HG02981 (cell line): ENCODE measurements around the gene HAT1.
"Not testable (repeated sequence)": the region's sequence is repeated elsewhere in the genome, so short reads cannot be mapped to it uniquely, and the experiment has no call there.

Experiments used
- ATAC-seq: cut with Tn5 transposase; IDR thresholded peaks from one replicate; pipeline ENCODE4 v1.9.1; 2021; ENCODE audit warnings: mild to moderate bottlenecking, moderate library complexity; ENCODE audit not compliant: unreplicated experiment

HAT1 gene

GRCh38 chr2:171922230-171923022 lies at the start of gene HAT1:
Gene HAT1, plus strand, starts transcription at chr2:171922461. Its CDS starts 40 bp downstream, at chr2:171922501.
- ATAC-seq: peak; percentile 98

GRCh38 chr2:171874517-171874916 lies 47.7 kb upstream of the HAT1 start:
- no peak for ATAC-seq

- ATAC-seq: no peak
These were observed 47.3 kb upstream of the HAT1 start for GRCh38 chr2:171874963-171875362.

- no peak for ATAC-seq
These were observed 43.7 kb upstream of the HAT1 start for GRCh38 chr2:171878481-171878993.

GRCh38 chr2:171879865-171880264 lies 42.4 kb upstream of the HAT1 start:
- ATAC-seq: no peak

- ATAC-seq: no peak
These were observed 41.5 kb upstream of the HAT1 start for GRCh38 chr2:171880774-171881173.

- ATAC-seq: no peak
These were observed 40.0 kb upstream of the HAT1 start for GRCh38 chr2:171882089-171882769.

- ATAC-seq: no peak
These were observed 38.9 kb upstream of the HAT1 start for GRCh38 chr2:171883275-171883893.

GRCh38 chr2:171889333-171889732 lies 32.9 kb upstream of the HAT1 start:
- ATAC-seq: no peak

- no peak for ATAC-seq
These were observed 32.5 kb upstream of the HAT1 start for GRCh38 chr2:171889808-171890207.

GRCh38 chr2:171893196-171893823 lies 29.0 kb upstream of the HAT1 start:
- ATAC-seq: no peak

- peak; percentile 91 for ATAC-seq
These were observed 28.2 kb upstream of the HAT1 start, which contains the start of gene SLC25A12 for GRCh38 chr2:171893824-171894611. Gene SLC25A12, minus strand, starts transcription at chr2:171894244. Its CDS starts 30 bp downstream, at chr2:171894214.

- no peak for ATAC-seq
These were observed 27.7 kb upstream of the HAT1 start for GRCh38 chr2:171894612-171894947.

GRCh38 chr2:171895786-171896185 lies 26.5 kb upstream of the HAT1 start:
- no peak for ATAC-seq

- not testable (repeated sequence) for ATAC-seq
These were observed 22.5 kb upstream of the HAT1 start for GRCh38 chr2:171899623-171900282.

- ATAC-seq: no peak
These were observed 19.3 kb upstream of the HAT1 start for GRCh38 chr2:171902840-171903420.

GRCh38 chr2:171908235-171908634 lies 14.0 kb upstream of the HAT1 start:
- ATAC-seq: no peak

GRCh38 chr2:171909266-171909665 lies 13.0 kb upstream of the HAT1 start:
- ATAC-seq: no peak

GRCh38 chr2:171910494-171910893 lies 11.8 kb upstream of the HAT1 start:
- ATAC-seq: no peak
